Left colon (tissue), 2 donors: Measurements from ENCODE around the gene TRIM73. TPM values are rescaled to one million over a fixed set of nuclear protein-coding genes. Genes with fewer than 3 reads are reported as not detected.
A peak's percentile ranks its signal among the peaks of the same experiment; 100 is the strongest.
"Not testable (repeated sequence)": the region's sequence is repeated elsewhere in the genome, so short reads cannot be mapped to it uniquely, and the experiment has no call there.

Experiments
- ATAC-seq: fragments of 200-7000 bp; cut with Tn5 transposase; one replicate; pipeline ENCODE4 v1.9.1; 2020; ENCODE audit warnings: mild to moderate bottlenecking, moderate library complexity
- DNase-seq, 2 donors: peaks; one replicate each; pipeline ENCODE4 v3.0.0-alpha.2; 2020
- intact Hi-C, 2 donors: fragments of 100-400 bp; cut with DNase I in 1 of 2; cut with micrococcal nuclease in 1 of 2; formaldehyde crosslinking; loops; one replicate each; pipeline versions ENCODE4 v1.11.2 to v1.14.0; 2022; cut with DNase I, micrococcal nuclease
- long read RNA-seq: library from polyadenylated mRNA; unstranded; transcript quantifications from one replicate; pipeline ENCODE4 v2.0.0, GENCODE V29; 2021
- total RNA-seq, 2 donors: library from RNA; stranded (reverse); fragmentation: NEBNext Ultra II Directional; extraction: Animal tissue kit (Norgen Biotek cat#: 25700); gene quantifications; one replicate each; pipeline ENCODE4 v1.2.1, GENCODE V29; 2021
- donor health status: DM: no; HTN: no; CAD: no.
- donor health status: DM: yes; HTN: yes; CAD: no.

Gene TRIM73
- 1 to 10 TPM; 4.2 to 6.4 TPM for total RNA-seq
- long read RNA-seq, partial matches to known transcripts, result 0 of 2 reads
- long read RNA-seq, other reads (novel, unspliced or antisense), result 2 of 2 reads

- DNase-seq, ATAC-seq, intact Hi-C loops: not testable (repeated sequence)
Measured at GRCh38 chr7:75395329-75395728, at the start of gene TRIM73. Gene TRIM73, plus strand, starts transcription at chr7:75395629. Its CDS starts 3,305 bp downstream, at chr7:75398934.

DNA sequence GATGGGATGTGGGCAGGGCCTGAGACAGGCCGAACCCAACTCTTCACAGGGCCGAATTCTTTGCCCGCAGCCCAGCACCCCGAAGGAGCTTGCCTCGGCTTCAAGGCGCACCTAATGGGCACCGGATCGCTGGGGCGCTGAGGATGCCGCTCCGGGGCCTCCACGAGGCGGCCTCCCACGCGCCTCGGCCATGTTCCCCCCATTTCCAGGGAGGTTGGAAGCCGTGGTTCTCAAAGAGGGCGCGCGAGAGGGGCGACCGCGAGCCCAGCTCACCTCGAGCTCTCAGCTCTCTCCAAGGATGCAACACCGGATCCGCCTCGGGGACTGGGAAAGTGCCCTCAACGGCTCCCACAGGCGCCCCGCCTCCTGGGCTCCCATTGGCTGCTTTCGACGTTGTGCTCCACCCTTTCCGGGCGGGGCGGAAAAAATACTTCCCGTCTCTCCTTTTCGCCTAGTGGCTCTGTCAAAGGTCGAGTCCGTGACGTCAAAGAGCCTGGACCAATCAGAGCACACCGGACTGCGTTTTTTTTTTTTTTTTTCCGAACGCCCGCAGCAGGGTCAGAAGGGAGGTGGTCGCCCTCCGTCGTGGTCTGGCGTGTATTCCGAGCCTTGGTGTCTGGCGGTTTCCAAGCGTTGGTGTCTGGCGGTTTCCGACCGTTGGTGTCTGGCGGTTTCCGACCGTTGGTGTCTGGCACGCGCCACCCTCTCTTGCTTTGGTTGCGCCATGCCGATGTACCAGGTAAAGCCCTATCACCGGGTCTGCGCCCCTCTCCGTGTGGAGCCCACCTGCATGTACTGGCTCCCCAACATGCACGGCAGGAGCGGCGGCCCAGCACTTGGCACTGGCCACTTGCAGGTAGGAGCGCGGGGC lies 36.5 kb upstream of the TRIM73 start:
- peak; percentile 85 for ATAC-seq
- peak in 1 of 2 donors; percentile 7 for DNase-seq
- intact Hi-C loops, result not testable (repeated sequence)

DNA sequence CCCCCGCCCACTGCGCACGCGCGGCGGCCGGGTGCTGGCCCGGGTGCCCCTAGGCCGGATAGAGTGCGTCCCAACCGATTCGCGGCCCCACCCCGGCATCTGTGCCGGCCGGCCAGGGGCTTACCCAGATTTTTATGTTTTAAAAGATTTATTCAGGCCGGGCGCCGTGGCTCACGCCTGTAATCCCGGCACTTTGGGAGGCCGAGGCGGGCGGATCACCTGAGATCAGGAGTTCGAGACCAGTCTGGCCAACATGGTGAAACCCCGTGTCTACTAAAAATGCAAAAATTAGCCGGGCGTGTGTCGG lies 35.9 kb upstream of the TRIM73 start:
- peak; percentile 71 for ATAC-seq
- intact Hi-C loops, DNase-seq: not testable (repeated sequence)

DNA sequence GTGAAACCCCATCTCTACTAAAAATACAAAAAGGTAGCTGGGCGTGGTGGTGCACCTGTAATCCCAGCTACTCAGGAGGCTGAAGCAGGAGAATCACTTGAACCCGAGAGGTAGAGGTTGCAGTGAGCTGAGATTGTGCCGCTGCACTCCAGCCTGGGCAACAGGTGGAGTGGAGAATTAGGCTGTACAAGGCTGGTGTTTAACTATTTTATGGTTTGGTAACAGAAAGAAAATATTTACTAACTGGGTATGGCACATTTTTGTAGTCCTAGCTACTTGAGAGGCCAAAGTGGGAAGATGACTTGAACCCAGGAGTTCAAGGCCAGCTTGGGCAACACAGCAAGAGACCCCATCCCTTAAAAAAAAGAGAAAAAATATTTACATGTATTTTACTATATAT lies 31.4 kb upstream of the TRIM73 start:
- ATAC-seq, result peak; percentile 74
- DNase-seq, intact Hi-C loops: not testable (repeated sequence)

DNA sequence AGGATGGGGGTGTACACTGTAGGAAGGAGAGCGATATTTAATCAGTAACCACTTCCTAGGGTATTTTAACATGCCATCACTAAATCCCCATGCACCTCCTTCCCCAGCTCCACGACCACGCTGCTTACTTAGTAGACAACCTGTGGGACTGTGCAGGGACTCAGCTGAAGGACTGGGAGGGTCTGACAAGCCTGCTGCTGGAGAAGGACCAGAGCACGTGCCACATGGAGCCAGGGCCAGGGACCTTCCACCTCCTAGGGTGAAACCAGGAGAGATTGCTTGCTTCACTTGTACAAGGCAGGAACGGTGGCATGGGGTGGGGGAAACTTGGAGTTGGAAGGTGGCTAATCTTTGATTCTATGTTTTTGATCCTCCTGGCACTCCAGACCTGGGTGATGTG lies 28.8 kb upstream of the TRIM73 start:
- ATAC-seq, intact Hi-C loops, DNase-seq: not testable (repeated sequence)

DNA sequence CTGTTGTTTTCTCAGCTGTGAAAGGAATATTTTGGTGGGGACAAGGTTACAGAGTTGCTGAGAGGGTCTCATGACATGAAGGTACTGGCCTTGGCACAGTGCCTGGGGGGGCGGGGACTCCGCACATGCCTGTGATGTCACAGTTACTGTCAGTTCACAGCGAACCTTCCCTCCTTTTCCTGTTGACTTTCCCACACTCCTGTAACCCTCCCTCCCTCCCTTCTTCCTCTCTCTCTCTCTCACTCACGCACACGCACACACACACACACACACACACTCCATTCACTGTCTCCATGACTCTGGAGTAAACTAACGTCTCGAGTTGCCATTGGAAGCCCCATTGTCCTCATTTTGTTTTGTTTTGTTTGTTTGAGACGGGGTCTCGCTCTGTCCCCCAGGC lies 28.1 kb upstream of the TRIM73 start:
- intact Hi-C loops, DNase-seq: not testable (repeated sequence)
- ATAC-seq, result peak; percentile 36

- peak; percentile 13 for ATAC-seq
- intact Hi-C loops, DNase-seq: not testable (repeated sequence)
Measured at GRCh38 chr7:75374144-75374518, 21.3 kb upstream of the TRIM73 start.

- intact Hi-C loops, DNase-seq: not testable (repeated sequence)
- ATAC-seq, result peak; percentile 64
Measured at GRCh38 chr7:75374519-75375317, 20.7 kb upstream of the TRIM73 start.

GRCh38 chr7:75393194-75393593 lies 2.2 kb upstream of the TRIM73 start:
- peak; percentile 4 for ATAC-seq
- intact Hi-C loops, DNase-seq: not testable (repeated sequence)

GRCh38 chr7:75397865-75398264 lies 2.4 kb downstream of the TRIM73 start:
- DNase-seq, intact Hi-C loops, ATAC-seq: not testable (repeated sequence)

- DNase-seq, intact Hi-C loops: not testable (repeated sequence)
- ATAC-seq, result peak; percentile 68
Measured at GRCh38 chr7:75398771-75399700, 3.6 kb downstream of the TRIM73 start.

GRCh38 chr7:75400575-75400974 lies 5.1 kb downstream of the TRIM73 start:
- DNase-seq, intact Hi-C loops, ATAC-seq: not testable (repeated sequence)

GRCh38 chr7:75403455-75404443 lies 8.3 kb downstream of the TRIM73 start:
- peak; percentile 36 for ATAC-seq
- intact Hi-C loops, result not testable (repeated sequence)

DNA sequence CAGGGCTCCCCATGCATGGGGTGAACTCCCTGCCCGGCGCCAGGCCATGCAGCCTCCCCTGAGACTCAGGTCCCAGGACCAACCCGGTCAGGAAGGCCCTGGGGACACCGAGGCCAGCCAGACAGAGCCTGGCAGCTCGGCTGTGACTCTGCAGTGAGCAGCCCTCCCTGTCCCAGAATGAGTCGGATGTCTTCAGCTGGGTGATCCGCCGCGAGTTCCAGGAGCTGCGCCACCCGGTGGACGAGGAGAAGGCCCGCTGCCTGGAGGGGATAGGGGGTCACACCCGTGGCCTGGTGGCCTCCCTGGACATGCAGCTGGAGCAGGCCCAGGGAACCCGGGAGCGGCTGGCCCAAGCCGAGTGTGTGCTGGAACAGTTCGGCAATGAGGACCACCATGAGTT lies 9.2 kb downstream of the TRIM73 start:
- ATAC-seq, DNase-seq, intact Hi-C loops: not testable (repeated sequence)

More at GRCh38 chr7:75403455-75404443, 8.3 kb downstream of the TRIM73 start:
- not testable (repeated sequence) for DNase-seq

DNA sequence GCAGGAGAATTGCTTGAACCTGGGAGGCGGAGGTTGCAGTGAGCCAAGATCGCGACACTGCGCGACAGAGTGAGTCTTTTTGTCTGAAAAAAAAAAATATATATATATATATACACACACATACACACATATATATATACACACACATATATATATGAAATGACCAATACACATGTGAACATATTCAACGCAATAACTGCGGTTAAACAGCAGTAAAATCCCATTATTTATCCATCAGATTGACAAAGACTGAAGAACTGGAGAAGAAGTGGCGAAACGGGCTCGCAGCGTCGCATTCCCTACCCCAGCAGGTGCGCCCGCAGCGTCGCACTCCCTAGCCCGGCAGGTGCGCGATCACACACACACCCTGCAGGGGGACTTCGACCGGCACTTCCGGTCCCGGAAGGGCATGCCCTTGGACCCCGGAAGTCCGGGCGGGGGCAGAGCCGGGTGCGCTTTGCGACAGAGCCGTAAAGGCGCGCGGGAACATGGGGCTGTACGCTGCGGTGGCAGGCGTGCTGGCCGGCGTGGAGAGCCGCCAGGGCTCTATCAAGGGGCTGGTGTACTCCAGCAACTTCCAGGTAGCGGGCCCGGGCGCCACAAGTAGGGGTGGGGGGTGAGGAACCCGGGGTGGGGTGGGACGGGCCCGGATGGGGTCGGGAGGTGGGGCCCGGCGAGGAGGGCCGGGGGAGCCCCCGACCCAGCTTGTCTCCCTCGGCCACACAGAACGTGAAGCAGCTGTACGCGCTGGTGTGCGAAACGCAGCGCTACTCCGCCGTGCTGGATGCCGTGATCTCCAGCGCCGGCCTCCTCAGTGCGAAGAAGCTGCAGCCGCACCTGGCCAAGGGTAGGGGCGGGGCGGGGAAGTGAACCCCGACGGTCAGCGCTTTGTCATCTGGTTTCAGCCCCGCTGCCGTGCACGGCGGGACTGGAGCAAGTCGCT lies 14.7 kb downstream of the TRIM73 start:
- peak; percentile 93 for ATAC-seq
- DNase-seq, result peak in 1 of 2 donors; percentile 16
- intact Hi-C loops, result not testable (repeated sequence)

- ATAC-seq, result peak; percentile 50
- intact Hi-C loops, DNase-seq: not testable (repeated sequence)
Measured at GRCh38 chr7:75410823-75411173, 15.4 kb downstream of the TRIM73 start.
